MCF 10A (cell line): ENCODE measurements around the gene PAPSS1. TPM values are rescaled to one million over a fixed set of nuclear protein-coding genes. Genes with fewer than 3 reads are reported as not detected.

Source experiments
- Bru-seq: library from RNA; stranded (reverse); fragments of 400-500 nt; gene quantifications from one replicate; lab custom pipeline; 2021; lab: Mats Ljungman, UMichigan
- BruChase-seq, 2 experiments: library from RNA; stranded (reverse); fragments of 400-500 nt; gene quantifications; one replicate each; lab custom pipeline; 2021; lab: Mats Ljungman, UMichigan
- BruUV-seq: library from RNA; stranded (reverse); fragments of 400-500 nt; replicated peaks from 2 replicates; lab custom pipeline; 2021; lab: Mats Ljungman, UMichigan
- CTCF ChIA-PET: fragments of 300-600 bp; sonication (Branson Sonifier 250); formaldehyde crosslinking; extraction: SDS; loops from one replicate; lab custom pipeline; 2021; ENCODE audit warnings: antibody characterized with exemption, inconsistent platforms; lab: Yijun Ruan, JAX
- POLR2A ChIA-PET: fragments of 300-600, 350-650 bp; sonication (Branson Sonifier 250); formaldehyde crosslinking; extraction: SDS; loops from one replicate; lab custom pipeline; 2020; ENCODE audit warnings: antibody characterized with exemption, inconsistent platforms; lab: Yijun Ruan, JAX
- DNase-seq: peaks from one replicate; pipeline ENCODE4 v3.0.0-alpha.2; 2018; ENCODE audit not compliant: unreplicated experiment
- H3K27ac Mint-ChIP-seq: one replicate; pipeline ENCODE4 v1.8.0; 2022; ENCODE audit warnings: mild to moderate bottlenecking, low read depth, mixed read lengths; ENCODE audit not compliant: unreplicated experiment
- H3K27me3 Mint-ChIP-seq: one replicate; pipeline ENCODE4 v1.8.0; 2022; ENCODE audit warnings: mixed read lengths; ENCODE audit not compliant: insufficient read depth, unreplicated experiment
- H3K36me3 Mint-ChIP-seq: one replicate; pipeline ENCODE4 v1.8.0; 2022; ENCODE audit warnings: mild to moderate bottlenecking, moderate library complexity, mixed read lengths; ENCODE audit not compliant: insufficient read depth, unreplicated experiment
- H3K4me1 Mint-ChIP-seq: one replicate; pipeline ENCODE4 v1.8.0; 2022; ENCODE audit warnings: mixed read lengths; ENCODE audit not compliant: insufficient read depth, unreplicated experiment
- H3K4me3 Mint-ChIP-seq: one replicate; pipeline ENCODE4 v1.8.0; 2022; ENCODE audit warnings: mild to moderate bottlenecking, moderate library complexity, mixed read lengths; ENCODE audit not compliant: unreplicated experiment
- H3K9me3 Mint-ChIP-seq: one replicate; pipeline ENCODE4 v1.8.0; 2022; ENCODE audit warnings: mixed read lengths; ENCODE audit not compliant: unreplicated experiment
- CTCF ChIP-seq: fragments of 200-600 bp; IDR thresholded peaks from one replicate; pipeline ENCODE4 v1.8.0; 2022; ENCODE audit warnings: antibody characterized with exemption, mild to moderate bottlenecking; ENCODE audit not compliant: unreplicated experiment
- intact Hi-C: fragments of 100-400 bp; cut with micrococcal nuclease; formaldehyde crosslinking; loops from 2 replicates; pipeline ENCODE4 v1.14.1; 2022
- long read RNA-seq: library from polyadenylated mRNA; stranded (forward); transcript quantifications from one replicate; pipeline ENCODE4 v2.0.0, GENCODE V29; 2022
- total RNA-seq: library from RNA; stranded (reverse); gene quantifications from 2 replicates; pipeline ENCODE4 v1.2.3, GENCODE V29; 2022

Gene PAPSS1
- 58.7 and 63.9 TPM in 2 replicates for total RNA-seq
- Bru-seq, nascent RNA: percentile 74 among the genes with signal in this experiment
- percentile 71 among the genes with signal in this experiment for BruChase-seq, experiment 1, labeled RNA remaining after a 6-hour chase
- BruChase-seq, experiment 2, labeled RNA remaining after a 2-hour chase: percentile 75 among the genes with signal in this experiment
- long read RNA-seq, transcript PAPSS1-201 (12 exons, 2,731 nt): major isoform, 110 of 147 reads
- long read RNA-seq, partial matches to known transcripts: 2 of 147 reads
- long read RNA-seq, other reads (novel, unspliced or antisense): 35 of 147 reads

- ChIA-PET POLR2A (interaction anchor here (0.5 to 3.5 kb wide), 31 partner anchors 11 to 1443 kb away, joined by 3 to 58 read pairs (median 4); partner anchors contain the start of genes AIMP1, CYP2U1, HADH and RPL34), CTCF (interaction anchor here (0.6 to 2.4 kb wide), 6 partner anchors 15 to 521 kb away, joined by 3 to 21 read pairs (median 4); no protein-coding TSS in a partner anchor)
- Mint-ChIP-seq H3K4me1 (peaks cover 20% of the 10 kb centered on the region), H3K9me3 (no peaks in the 10 kb centered on the region), H3K4me3 (peak within 1 kb of the TSS; percentile 82), H3K27ac (peak within 1 kb of the TSS; percentile 89), H3K36me3 (no peaks in the 10 kb centered on the region), H3K27me3 (no peaks in the 10 kb centered on the region)
- intact Hi-C loops: no loop called here
- no peak for TF ChIP-seq CTCF
- BruUV-seq: no TSS peak
- peak; percentile 98 for DNase-seq
Observed at GRCh38 chr4:107719922-107720722, at the start of gene PAPSS1. TSS of gene PAPSS1 (minus strand) at chr4:107720234. CDS start at chr4:107720179, 55 bp downstream.

- POLR2A ChIA-PET: interaction anchor here (0.6 to 4.0 kb wide), 6 partner anchors 65 to 238 kb away, joined by 3 to 40 read pairs (median 4); partner anchors contain the start of gene SGMS2
- no peaks in the 10 kb centered on the region for H3K36me3 Mint-ChIP-seq
- CTCF ChIA-PET: interaction anchor here (0.6 to 6.4 kb wide), 24 partner anchors 8 to 812 kb away, joined by 3 to 122 read pairs (median 4); partner anchors contain the start of gene SGMS2
- peak; percentile 38 for TF ChIP-seq CTCF
- intact Hi-C loops: loop anchor here (1.0 to 5.0 kb wide), 5 partner anchors 64 to 812 kb away; partner anchors contain the start of gene SGMS2
- no peak overlapping the region for H3K27ac Mint-ChIP-seq
- peak; percentile 74 for DNase-seq
- no peaks in the 10 kb centered on the region for H3K27me3 Mint-ChIP-seq
- no peaks in the 10 kb centered on the region for H3K9me3 Mint-ChIP-seq
- no TSS peak for BruUV-seq
- no peaks in the 10 kb centered on the region for H3K4me1 Mint-ChIP-seq
- H3K4me3 Mint-ChIP-seq: no peak overlapping the region
Observed at GRCh38 chr4:107760281-107760947, 40.4 kb upstream of the PAPSS1 start.

GRCh38 chr4:107757864-107758476 lies 37.9 kb upstream of the PAPSS1 start:
- ChIA-PET POLR2A (interaction anchor here (0.7 to 4.0 kb wide), 7 partner anchors 38 to 219 kb away, joined by 3 to 40 read pairs (median 4); partner anchors contain the start of genes PAPSS1 and SGMS2), CTCF (interaction anchor here (0.5 to 6.4 kb wide), 36 partner anchors 9 to 1456 kb away, joined by 3 to 122 read pairs (median 4); partner anchors contain the start of genes CYP2U1, RPL34 and SGMS2)
- Mint-ChIP-seq H3K9me3 (no peaks in the 10 kb centered on the region), H3K27me3 (no peaks in the 10 kb centered on the region), H3K27ac (no peak overlapping the region), H3K36me3 (no peaks in the 10 kb centered on the region), H3K4me1 (no peaks in the 10 kb centered on the region), H3K4me3 (no peak overlapping the region)
- TF ChIP-seq CTCF: peak; percentile 41
- peak; percentile 36 for DNase-seq
- no TSS peak for BruUV-seq
- intact Hi-C loops: loop anchor here (1.0 kb wide), 1 partner anchor 104 kb away; no protein-coding TSS in a partner anchor
